ENCODE results near the gene DPP6. TPM values are rescaled to one million over a fixed set of nuclear protein-coding genes. Genes with fewer than 3 reads are reported as not detected.

DPP6 gene
- total and polyA plus RNA-seq, 2 experiments from 2014 or later = 0.20 to 0.44 TPM

- Histone ChIP-seq H4K20me1 (ENCODE audit: insufficient read depth, poor library complexity, severe bottlenecking) (no peaks in the 10 kb centered on the region), H3K4me3 (no peak overlapping the region), H3K4me1 (ENCODE audit: insufficient read depth) (no peaks in the 10 kb centered on the region), H3K36me3 (replicated peaks; ENCODE audit: insufficient read depth, low read depth) (no peaks in the 10 kb centered on the region), H2AFZ (no peak overlapping the region), H3K9me3 (ENCODE audit: low read depth) (no peaks in the 10 kb centered on the region), H3K27me3 (no peaks in the 10 kb centered on the region), H3K4me2 (no peak overlapping the region), H3K9me2 (replicated peaks; ENCODE audit: insufficient read depth) (no peaks in the 10 kb centered on the region), H3K27ac (no peak overlapping the region), H3K79me2 (no peaks in the 10 kb centered on the region)
- no peak for TF ChIP-seq EZH2phosphoT487 (IDR thresholded peaks at IDR 0.05; ENCODE audit: low read depth, severe bottlenecking, unreplicated experiment)
- no peak for TF ChIP-seq CTCF (IDR thresholded peaks at IDR 0.05; ENCODE audit: poor library complexity)
- no peak for TF ChIP-seq EZH2 (IDR thresholded peaks at IDR 0.05; ENCODE audit: borderline replicate concordance)
- WGBS (ENCODE audit: low lambda C conversion rate, missing lambda C conversion rate) = 83% methylated on average over 20 of the region's 20 CpGs
- DNase-seq (ENCODE audit: low spot score) = no peak
These were observed 377.6 kb downstream of the DPP6 start for GRCh38 chr7:154429666-154430404.

DNA sequence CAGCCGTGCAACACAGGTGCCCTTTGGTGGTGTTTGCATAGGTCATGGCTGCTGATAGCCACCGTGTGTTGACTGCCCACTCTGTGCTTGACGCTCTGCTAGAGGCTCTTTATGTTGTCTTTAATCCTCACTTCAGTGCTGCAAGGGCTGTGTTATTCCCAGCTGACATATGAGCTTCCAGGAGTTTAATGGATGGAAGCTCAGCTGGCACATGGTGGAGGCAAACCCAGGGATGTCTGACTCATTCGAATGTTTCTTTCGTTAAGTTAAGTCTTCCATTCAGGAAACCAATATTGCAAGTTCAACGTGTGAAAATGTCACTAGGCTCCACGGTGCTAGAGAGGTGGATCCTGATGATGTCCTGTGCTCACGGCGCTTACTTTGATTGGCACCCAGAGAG, 378.4 kb downstream of the DPP6 start:
- no peaks in the 10 kb centered on the region for H3K36me3 ChIP-seq (replicated peaks; ENCODE audit: insufficient read depth, low read depth)
- 89% methylated on average over 9 of the region's 9 CpGs for WGBS (ENCODE audit: low lambda C conversion rate, missing lambda C conversion rate)

GRCh38 chr7:154431045-154431444, 378.8 kb downstream of the DPP6 start:
- no peaks in the 10 kb centered on the region for H3K4me1 ChIP-seq (ENCODE audit: insufficient read depth)
- no peak overlapping the region for H3K4me2 ChIP-seq
- no peaks in the 10 kb centered on the region for H3K79me2 ChIP-seq
- no peak for DNase-seq (ENCODE audit: low spot score)
- TF ChIP-seq EZH2 (IDR thresholded peaks at IDR 0.05; ENCODE audit: borderline replicate concordance) (no peak), CTCF (IDR thresholded peaks at IDR 0.05; ENCODE audit: poor library complexity) (no peak), EZH2phosphoT487 (IDR thresholded peaks at IDR 0.05; ENCODE audit: low read depth, severe bottlenecking, unreplicated experiment) (no peak)
- no peak overlapping the region for H3K4me3 ChIP-seq
- no peak overlapping the region for H3K27ac ChIP-seq
- no peaks in the 10 kb centered on the region for H3K9me3 ChIP-seq (ENCODE audit: low read depth)
- H3K9me2 ChIP-seq (replicated peaks; ENCODE audit: insufficient read depth) = no peaks in the 10 kb centered on the region
- H4K20me1 ChIP-seq (ENCODE audit: insufficient read depth, poor library complexity, severe bottlenecking) = no peaks in the 10 kb centered on the region
- WGBS (ENCODE audit: low lambda C conversion rate, missing lambda C conversion rate) = 92% methylated on average over 9 of the region's 9 CpGs
- H3K27me3 ChIP-seq = no peaks in the 10 kb centered on the region
- H3K36me3 ChIP-seq (replicated peaks; ENCODE audit: insufficient read depth, low read depth) = no peaks in the 10 kb centered on the region
- H2AFZ ChIP-seq = no peak overlapping the region

More for the DNA sequence above, 378.4 kb downstream of the DPP6 start:
- no peaks in the 10 kb centered on the region for H4K20me1 ChIP-seq (ENCODE audit: insufficient read depth, poor library complexity, severe bottlenecking)
- H3K4me2 ChIP-seq = no peak overlapping the region
- no peak for DNase-seq (ENCODE audit: low spot score)
- H3K4me1 ChIP-seq (ENCODE audit: insufficient read depth) = no peaks in the 10 kb centered on the region
- H3K4me3 ChIP-seq = no peak overlapping the region
- H2AFZ ChIP-seq = no peak overlapping the region
- H3K27ac ChIP-seq = no peak overlapping the region
- no peak for TF ChIP-seq EZH2 (IDR thresholded peaks at IDR 0.05; ENCODE audit: borderline replicate concordance)
- TF ChIP-seq EZH2phosphoT487 (IDR thresholded peaks at IDR 0.05; ENCODE audit: low read depth, severe bottlenecking, unreplicated experiment) = no peak
- no peak for TF ChIP-seq CTCF (IDR thresholded peaks at IDR 0.05; ENCODE audit: poor library complexity)
- no peaks in the 10 kb centered on the region for H3K9me2 ChIP-seq (replicated peaks; ENCODE audit: insufficient read depth)
- H3K79me2 ChIP-seq = no peaks in the 10 kb centered on the region
- H3K9me3 ChIP-seq (ENCODE audit: low read depth) = no peaks in the 10 kb centered on the region
- H3K27me3 ChIP-seq = no peaks in the 10 kb centered on the region
